Measurements from ENCODE around the gene VPS18.
A peak's percentile ranks its signal among the peaks of the same experiment; 100 is the strongest.

Gene VPS18

DNA sequence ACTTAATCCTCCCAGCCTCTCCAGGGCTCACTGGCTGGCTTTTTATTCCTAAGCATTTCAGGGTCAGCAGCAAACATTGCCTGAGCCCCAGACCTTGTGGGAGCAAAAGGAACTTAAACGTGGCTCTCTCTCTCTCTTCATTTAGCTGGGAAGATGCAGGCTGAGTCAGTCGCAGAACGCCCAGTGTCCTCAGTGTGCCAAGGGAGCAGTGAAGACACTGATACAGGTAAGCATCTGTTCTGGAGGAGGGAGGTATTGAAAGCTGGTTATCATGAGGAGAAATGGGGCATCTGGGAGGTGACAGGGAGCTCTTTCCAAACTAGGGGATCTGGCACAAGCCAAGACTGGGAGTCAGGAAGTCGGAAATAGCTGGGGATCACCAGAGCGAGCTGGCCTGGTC lies 24.6 kb upstream of the VPS18 start:
- DNase-seq = no peak

DNA sequence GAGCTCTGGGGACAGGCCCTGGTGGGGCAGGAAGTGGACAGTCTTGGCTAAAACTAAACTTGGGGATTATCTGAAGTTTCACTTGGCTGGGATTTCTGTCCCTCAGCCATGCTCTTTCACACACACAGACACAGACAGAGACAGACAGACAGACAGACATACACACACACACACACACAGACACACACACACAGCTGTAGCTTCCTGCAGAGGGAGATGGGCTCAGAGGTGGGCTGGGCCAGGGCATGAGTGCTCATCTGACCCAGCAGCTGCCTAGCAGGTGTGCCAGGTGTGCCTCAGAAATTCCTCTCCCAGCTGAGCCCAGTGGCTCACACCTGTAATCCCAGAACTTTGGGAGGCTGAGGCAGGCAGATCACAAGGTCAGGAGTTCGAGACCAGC lies 23.5 kb upstream of the VPS18 start:
- DNase-seq = no peak

DNA sequence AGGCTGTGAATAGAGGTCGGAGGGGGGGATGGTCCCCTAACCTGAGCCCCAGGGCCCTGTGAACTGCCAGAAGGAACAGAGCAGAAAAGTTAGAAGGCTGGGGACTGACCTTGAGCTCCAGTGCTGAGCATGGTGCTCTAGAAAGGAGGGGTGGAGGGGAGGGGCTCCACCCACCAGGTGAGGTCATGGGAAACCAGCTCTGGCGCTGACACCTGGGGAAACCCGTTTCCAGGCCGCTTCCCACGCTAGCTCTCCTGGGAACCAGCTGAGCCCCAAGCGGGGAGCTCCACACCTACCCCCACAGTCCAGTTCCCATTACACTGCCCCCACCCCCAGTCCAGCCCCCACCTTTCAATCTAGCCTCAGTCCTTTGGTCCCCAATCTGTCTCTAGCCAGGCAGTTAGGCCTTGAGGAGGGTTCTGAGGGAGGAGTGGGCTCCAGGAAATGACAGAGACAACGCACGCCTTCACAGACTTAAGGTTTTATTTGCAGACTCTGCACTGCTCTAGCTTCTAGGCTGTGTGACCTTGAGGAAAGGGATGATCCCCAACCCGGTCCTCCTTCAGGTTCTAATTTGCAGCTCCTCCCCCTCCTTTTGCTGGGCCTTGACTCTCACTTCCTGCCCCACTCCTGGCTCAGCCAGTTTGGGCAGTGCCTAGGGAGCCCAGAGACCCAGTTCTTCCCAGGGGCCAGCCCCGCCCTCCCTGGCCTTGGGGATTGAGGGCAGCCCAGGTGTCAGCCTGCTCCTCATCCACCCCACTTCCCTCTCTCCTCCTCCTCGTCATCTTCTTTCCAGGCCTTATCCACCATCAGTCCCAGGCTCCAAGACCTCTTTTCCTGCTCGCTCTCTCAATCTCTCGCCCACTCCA lies 22.3 kb upstream of the VPS18 start:
- DNase-seq = peak; percentile 28

DNA sequence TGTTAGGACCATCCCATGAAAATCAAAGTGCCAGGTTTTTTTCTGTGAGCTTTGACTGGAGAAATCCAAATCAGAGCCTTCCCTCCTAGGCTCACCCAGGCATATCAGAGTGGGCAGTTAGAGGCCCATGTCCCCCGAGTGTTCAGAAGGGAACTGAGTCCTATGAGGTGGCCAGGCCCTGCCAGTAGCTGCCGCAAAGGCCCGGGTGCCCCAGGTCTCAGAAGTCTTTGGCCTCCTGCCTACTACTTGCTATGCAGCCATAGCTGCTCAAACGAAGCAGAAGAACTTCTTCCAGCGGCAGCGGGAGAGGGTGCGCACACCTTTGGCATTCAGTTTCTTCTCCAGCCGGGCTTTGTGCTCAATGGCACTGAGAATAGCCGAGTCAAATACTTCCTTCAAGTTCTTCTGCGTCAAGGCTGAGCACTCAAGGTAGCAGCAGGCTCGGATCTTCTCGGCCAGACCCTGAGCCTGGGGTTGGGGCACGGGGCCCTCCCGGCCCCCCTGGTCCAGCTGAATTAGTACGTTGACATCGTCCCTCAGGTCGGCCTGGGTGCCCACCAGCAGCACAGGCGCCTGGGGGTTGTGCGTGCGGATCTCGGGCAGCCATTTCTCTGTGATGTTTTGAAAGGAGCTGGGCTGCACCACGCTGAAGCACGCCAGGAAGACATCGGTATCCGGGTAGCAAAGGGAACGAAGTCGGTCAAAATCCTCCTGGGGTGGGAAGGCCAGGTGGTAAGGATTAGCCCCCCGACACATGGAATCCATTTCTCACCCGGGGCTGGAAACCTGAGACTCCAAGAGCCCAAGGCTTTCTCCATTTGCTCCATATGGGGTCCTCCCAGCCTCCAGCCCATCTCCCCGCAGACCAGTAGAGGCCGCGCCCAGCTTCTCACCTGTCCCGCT lies 21.2 kb upstream of the VPS18 start:
- no peak for DNase-seq

DNA sequence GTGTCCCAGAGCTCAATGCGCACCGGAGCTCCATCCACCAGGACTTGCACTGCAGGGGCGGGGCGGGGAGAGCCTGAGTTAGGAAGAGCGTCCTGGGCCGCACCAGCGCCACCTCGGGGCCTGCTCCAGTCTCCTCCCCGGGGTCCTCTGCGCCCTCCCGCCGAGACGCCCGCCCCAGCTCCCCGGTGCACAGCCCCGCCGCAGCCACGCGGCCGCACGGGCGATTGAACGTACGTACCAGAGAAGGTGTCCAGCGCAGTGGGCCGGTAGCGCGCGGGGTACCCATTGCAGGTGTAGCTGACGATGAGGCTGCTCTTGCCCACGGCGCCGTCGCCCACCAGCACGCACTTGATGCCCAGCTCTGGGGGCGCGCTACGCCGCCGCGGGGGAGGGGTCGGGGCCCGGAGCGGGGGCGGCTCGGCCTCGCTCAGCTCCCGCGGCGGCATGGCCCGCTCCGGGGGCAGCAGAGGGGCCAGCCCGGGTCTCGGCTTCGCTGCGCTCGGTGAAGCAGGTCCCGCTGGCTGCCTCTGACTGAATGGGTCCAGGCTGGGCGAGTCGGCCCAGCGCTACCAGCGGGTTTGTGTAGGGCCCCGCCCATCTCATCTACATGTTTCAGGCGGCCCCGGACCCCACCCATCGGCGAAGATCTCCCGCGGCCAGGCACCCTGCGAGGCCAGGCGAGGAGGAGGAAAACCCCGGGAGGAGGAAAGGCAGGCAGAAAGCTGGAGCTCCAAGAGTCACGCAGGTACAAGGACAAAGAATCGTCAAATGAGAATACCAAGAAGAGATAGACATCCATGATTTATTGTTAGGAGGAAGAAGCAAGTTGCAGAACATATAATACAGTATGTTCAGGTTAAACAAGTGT lies 20.3 kb upstream of the VPS18 start, which contains the start of gene RHOV:
TSS of gene RHOV (minus strand) at position 541 of the 868 bp plus-strand sequence. CDS start at position 446, 95 bp downstream.
- DNase-seq = no peak

DNA sequence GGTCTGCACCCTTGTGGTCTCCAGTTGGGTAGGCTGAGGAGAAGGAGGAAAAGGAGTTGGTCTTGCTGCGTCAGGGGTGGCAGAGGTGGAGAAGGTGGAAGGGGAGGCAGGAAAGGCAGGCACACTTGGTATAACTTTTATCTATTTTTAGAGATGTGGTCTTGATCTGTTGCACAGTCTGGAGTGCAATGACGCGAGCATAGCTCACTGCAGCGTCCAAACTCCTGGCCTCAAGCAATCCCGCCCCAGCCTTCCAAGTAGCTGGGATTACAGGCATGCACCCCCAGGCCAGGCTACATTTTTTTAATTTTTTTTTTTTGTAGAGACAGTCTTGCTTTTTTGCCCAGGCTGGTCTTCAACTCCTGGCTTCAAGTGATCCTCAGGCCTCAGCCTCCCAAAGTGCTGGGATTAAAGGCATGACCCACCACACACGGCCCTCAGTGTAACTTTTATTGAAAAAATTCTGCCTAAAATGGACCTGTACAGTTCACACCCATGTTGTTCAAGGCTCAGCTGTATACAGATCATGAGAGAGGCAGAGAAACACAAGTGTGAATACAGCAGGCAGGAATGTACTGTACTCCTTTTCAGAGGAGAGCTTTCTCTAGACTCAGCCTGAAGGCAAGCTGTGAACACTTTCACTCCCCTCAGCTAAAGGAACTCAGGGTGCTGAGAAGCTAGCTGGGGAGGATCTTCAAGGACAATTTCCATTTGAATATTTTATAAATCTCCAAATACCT lies 18.1 kb upstream of the VPS18 start:
- no peak for DNase-seq

DNA sequence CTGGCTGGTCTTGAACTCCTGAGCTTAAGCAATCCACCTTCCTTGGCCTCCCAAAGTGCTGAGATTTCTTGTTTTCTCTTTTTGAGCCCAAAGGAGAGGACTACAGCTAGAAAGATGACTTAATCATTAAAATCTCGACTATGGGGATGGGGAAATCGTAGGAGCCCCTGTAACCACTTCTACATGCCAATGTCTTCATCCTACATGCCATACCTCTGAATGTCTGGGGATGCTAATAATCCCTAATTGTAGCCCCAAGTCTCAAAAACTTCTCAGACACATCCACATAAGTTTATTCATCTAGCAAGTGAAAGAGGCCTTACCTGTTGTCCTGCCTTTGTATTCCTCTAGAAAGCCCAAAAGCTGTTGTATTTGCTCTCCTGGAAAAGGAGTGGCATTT lies 16.6 kb upstream of the VPS18 start:
- DNase-seq = no peak

DNA sequence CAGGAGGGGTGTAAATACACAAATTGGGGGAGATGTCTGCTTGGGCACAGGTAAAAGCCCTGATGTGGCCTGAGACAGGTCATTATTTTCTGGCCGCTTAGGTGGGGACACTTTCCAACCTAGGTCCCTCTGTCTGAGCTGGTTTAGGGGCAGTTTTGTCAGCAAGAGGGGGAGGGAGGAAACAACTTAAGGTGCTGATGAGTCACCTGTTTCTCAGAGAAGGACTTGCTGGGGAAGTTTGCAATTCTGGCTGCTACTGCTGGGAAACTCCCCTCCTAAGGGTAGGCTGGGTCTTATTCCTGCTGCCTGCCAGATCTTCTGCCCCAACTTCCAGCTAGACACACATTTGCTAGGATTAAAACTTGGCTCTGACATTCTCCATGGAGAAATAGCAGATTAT lies 15.5 kb upstream of the VPS18 start:
- no peak for DNase-seq

DNA sequence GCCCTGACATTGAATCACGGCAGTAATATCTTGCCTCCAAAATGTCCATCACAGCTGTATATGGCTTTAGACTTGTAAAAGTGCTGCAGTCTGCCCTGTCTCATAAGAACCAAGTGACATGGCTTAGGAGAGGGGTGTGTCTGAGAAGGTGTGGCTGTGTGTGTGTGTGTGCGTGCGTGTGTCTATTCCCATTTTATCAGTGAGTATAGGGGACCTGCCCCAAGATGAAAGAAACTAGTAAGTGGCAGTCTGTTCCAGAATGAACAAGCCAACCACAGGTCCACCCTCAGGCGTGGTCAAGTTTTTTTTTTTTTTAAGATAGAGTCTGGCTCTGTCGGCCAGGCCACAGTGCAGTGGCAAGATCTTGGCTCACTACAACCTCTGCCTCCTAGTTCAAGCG lies 14.6 kb upstream of the VPS18 start:
- no peak for DNase-seq

DNA sequence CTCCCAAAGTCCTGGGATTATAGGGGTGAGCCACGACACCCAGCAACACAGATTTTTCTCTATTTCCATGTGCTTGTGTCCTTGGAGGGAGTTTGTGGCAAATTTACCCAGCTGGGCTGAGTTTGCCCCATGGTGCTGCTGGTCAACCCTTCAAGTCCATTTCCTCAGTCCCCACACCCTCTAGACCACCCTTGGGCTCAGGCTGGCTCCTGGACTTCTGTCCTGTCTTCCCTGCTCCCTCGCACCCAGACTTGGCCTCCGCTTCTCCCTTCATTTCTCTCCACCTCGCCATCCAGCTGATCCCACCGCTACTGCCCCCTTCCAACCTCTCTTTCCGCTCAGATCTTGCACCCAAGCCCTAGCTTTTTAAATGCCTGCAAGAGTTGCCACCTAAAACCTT lies 12.9 kb upstream of the VPS18 start:
- DNase-seq = no peak

DNA sequence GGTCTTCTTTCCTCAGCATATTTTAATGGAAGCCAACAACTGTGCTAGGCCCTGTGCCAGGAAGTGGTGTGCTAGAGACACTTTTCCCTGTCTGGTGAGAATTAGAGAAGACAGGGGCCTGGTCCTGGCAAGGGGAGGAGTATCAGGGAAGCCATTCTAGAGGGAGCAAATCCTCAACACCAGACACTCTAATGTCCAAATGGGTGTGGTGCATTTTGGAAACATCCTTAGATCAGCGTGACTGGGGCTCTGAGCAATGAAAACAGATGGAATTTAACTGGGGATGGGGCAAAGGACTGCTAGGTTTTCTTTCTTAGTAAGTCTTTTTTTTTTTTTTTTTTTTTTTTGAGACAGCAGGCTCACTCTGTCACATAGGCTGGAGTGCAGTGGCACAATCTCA lies 7.7 kb upstream of the VPS18 start:
- DNase-seq = no peak

DNA sequence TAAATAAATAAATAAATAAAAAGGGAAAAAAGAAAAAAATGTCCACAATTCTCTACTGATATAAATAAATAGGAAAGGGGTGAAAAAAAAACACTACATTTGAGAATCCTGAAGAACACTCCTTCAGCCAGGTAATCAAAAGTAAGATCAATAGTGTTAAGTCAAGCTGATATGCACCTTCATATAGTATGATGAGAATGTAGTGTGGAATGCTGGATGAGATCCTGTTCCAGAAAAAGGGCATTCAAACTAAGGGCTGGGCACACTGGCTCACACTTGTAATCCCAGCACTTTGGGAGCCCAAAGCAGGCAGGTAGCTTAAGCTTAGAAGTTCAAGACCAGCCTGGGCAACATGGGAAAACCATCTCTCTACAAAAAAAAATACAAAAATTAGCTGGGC lies 5.1 kb upstream of the VPS18 start:
- DNase-seq = no peak

DNA sequence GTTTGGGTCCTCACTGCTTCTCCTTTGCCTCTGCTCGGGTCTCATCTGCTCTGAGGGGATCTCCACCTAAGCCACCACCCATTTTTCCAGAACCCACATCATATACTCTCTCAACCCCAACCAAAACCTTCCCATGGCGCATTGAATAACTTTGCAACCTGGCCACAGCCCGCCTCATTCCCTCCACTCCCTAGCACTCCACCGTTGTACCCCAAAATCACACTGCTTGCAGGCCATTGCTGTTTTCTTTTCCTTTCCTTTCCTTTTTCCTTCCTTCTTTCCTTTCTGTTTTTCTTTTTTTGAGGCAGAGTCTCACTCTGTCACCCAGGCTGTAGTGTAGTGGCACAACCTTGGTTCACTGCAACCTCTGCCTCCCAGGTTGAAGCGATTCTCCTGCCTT lies 3.1 kb upstream of the VPS18 start:
- DNase-seq = no peak

DNA sequence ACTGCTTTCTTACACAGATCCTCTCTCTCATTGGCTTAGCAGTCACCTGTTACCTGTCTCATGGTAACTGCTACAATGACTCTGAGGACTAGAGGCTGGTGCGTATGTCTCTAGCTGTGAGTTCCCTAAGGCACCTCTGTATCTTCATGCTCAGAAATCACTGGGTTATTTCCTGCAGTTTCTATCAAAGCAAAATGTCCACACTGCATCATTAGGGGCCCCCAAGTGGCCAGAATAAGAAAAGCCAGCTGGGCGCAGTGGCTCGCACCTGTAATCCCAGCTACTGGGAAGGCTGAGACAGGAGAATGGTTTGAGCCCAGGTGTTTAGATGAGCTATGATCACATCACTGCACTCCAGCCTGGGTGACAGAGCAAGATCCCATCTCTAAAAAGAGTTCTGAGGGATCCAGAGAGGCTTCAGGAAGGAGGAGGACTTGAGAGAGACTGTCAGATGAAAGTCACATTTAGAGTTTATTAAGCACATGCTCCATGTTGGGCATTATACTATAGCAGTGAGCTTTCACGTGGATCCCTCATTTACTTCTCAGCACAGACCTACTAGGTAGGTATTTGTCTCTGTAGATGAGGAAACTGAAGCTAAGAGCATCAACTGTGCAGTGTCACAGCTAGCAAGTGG lies 2.3 kb upstream of the VPS18 start:
- DNase-seq = no peak

DNA sequence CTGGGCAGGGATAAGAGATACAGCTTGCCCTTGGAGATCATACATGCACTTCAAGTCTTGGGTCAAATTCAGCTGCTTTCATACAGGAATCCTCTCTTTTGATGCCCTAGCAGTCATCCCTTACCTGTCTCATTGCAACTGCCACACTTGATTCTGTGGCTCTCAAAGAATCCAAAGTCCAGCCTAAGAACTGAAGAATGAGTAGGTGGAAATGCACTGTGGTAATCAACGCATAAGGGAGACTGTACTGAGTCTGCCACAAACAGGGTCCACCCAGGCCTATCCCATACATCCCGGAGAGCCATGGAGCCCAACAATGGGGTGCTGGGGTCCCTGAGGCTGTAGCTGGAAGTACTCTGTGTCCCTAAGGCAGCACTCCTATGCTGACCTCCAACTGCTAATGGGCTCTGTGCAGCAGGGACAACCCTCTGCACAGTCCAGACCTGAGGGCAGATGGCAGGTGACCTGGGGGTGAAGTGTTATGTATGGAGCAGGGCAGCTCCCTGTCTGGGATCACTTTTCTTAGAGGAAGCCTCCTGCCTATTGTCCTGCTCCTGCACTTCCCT lies 1.7 kb upstream of the VPS18 start:
- no peak for DNase-seq

DNA sequence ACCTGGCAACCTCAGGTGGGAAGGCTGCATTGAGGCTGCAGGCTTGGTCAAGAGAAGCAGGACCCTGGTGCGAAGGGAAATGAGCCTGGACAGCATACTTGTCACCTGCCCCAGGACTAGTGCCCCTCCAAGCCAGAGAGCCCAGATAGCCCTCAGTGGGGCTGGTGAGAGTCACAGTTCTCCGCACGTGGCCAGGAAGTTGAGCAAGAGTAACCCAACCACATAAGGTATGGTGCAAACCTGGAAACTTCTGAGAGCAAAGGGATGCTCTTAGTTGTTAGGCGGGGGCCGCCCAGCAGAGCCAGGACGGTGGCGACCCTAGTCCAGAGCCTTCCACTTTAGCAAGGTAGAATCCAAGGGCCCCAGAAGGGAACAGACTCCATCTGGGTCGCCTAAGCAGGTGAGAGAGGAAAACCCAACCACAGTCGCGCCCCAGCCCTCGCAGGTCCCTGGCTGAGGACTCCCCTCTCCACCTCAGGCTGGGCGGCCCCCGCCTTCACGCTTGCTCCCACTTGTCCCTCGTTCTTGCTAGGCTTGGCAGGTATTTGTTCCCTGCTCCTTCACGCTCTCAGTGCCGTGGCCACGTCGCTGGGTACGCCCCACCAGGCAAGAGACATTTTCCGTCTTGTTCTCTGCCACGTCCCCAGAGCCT lies 1.1 kb upstream of the VPS18 start:
- no peak for DNase-seq

DNA sequence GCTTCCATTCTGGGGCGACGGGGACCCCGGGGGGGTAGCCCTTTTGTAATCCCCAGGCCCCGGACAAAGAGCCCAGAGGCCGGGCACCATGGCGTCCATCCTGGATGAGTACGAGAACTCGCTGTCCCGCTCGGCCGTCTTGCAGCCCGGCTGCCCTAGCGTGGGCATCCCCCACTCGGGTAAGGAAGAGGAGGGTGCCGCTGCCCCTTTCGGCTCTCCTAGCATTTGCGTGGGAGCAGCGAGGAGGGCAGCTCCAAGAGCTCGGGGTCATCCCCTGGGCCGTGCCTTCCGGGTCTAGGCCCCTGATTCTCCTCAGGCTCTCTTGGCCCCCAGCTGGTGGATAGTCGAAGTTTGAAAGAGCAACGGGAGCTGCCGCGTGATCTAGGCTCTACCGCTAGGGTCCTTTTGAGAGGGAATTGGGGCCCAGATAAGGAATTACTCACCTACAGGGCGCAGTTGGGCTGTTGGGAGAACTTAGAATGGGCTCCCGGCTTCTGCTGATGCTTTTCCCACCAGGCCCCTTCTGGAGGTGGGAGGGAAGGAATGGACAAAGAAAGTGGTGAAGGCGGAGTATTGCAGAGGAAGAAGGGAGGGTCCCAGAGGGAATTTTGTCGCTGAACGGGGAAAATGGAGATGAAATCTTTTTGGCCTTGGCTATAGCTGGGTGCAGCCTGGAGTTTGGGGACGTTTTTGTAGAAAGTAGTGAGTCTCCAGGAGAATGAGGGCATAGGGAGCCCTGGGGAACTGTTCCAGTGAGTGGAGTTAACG lies 615 bp downstream of the VPS18 start:
- DNase-seq = peak; percentile 71

DNA sequence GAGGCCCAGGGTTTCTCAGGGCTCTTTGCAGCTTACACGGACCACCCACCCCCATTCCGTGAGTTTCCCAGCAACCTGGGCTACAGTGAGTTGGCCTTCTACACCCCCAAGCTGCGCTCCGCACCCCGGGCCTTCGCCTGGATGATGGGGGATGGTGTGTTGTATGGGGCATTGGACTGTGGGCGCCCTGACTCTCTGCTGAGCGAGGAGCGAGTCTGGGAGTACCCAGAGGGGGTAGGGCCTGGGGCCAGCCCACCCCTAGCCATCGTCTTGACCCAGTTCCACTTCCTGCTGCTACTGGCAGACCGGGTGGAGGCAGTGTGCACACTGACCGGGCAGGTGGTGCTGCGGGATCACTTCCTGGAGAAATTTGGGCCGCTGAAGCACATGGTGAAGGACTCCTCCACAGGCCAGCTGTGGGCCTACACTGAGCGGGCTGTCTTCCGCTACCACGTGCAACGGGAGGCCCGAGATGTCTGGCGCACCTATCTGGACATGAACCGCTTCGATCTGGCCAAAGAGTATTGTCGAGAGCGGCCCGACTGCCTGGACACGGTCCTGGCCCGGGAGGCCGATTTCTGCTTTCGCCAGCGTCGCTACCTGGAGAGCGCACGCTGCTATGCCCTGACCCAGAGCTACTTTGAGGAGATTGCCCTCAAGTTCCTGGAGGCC lies 5.4 kb downstream of the VPS18 start:
- DNase-seq = no peak

Measured in right forelimb (tissue), 1 donor.